GM23248 (cell line): ENCODE data around the gene LRCH2.

Source experiments
- EZH2 ChIP-seq: fragments of 200-600 bp; sonication (generic); IDR thresholded peaks from 2 replicates; pipeline ENCODE4 v1.6.1; 2018; ENCODE audit warnings: antibody characterized with exemption, mild to moderate bottlenecking; ENCODE audit not compliant: insufficient read depth, poor library complexity, severe bottlenecking
- EZH2phosphoT487 ChIP-seq: fragments of 200-600 bp; sonication (generic); IDR thresholded peaks from 2 replicates; pipeline ENCODE4 v1.6.1; 2018; ENCODE audit warnings: antibody characterized with exemption, moderate library complexity, mild to moderate bottlenecking, low read depth; ENCODE audit not compliant: insufficient read depth

- TF ChIP-seq EZH2 (no peak), EZH2phosphoT487 (no peak)
Observed at GRCh38 chrX:115192244-115192700, 41.6 kb downstream of the LRCH2 start.
